Gastrocnemius medialis (tissue), 4 donors: ENCODE results near the gene RCBTB1.

Source experiments
- CTCF ChIP-seq, 5 experiments: fragments of 450-650 bp in 3 of 5; fragments of 200-600 bp in 2 of 5; sonication (generic) in 2 of 5; IDR thresholded peaks in 4 of 5; conservative IDR thresholded peaks in 1 of 5; 1 replicate in 4 of 5; 2 replicates in 1 of 5; pipeline ENCODE4 v1.5.1; 2016 to 2019; ENCODE audit warnings: antibody characterized with exemption in 5 of 5, mild to moderate bottlenecking in 3 of 5, moderate library complexity in 3 of 5
- POLR2A ChIP-seq, 2 donors: fragments of 450-650 bp; IDR thresholded peaks; one replicate each; pipeline ENCODE4 v1.6.1; 2017; ENCODE audit warnings: antibody characterized with exemption in 2 of 2, mild to moderate bottlenecking in 2 of 2, moderate library complexity in 2 of 2

GRCh38 chr13:49594576-49594975 is 9.2 kb upstream of the RCBTB1 start:
- TF ChIP-seq CTCF (IDR thresholded peaks at IDR 0.05 in 4 of 5, conservative IDR thresholded peaks at IDR 0.05 in 1 of 5), result no peak
- TF ChIP-seq POLR2A (IDR thresholded peaks at IDR 0.05), result no peak
